K562 (cell line): ENCODE results near the gene LBR.

Source experiments
- CHD2 ChIP-seq: IDR thresholded peaks from 2 replicates; pipeline ENCODE4 v1.6.1; 2011; ENCODE audit warnings: low read depth, low read length
- FOXJ2 ChIP-seq: fragments of 200-800 bp; sonication (Bioruptor generic); IDR thresholded peaks from 2 replicates; pipeline ENCODE4 v1.6.1; 2016; ENCODE audit warnings: missing genetic modification characterization, missing compliant biosample characterization
- ILF3 ChIP-seq: fragments of 450-650 bp; IDR thresholded peaks from 2 replicates; pipeline ENCODE4 v1.6.1; 2018; ENCODE audit warnings: antibody characterized with exemption, mild to moderate bottlenecking, moderate library complexity, borderline replicate concordance
- JUND ChIP-seq, 2 experiments: IDR thresholded peaks; 2 replicates in 1 of 2; 3 replicates in 1 of 2; pipeline ENCODE4 v1.6.1; 2011; ENCODE audit warnings: borderline replicate concordance in 2 of 2, low read depth in 2 of 2, low read length in 2 of 2, improper control_type of control experiment in 1 of 2, missing biosample characterization in 1 of 2, missing genetic modification characterization in 1 of 2, missing genetic modification reagents in 1 of 2
- TF ChIP-seq, protein P1 (sequence below), 2 experiments: fragments of 450-650 bp in 1 of 2; sonication (generic) in 1 of 2; formaldehyde crosslinking in 1 of 2; IDR thresholded peaks in 1 of 2; conservative IDR thresholded peaks in 1 of 2; 2 replicates each; pipeline versions ENCODE4 v1.6.1 to v1.8.1; 2016 to 2023; ENCODE audit warnings: mild to moderate bottlenecking in 2 of 2, moderate library complexity in 2 of 2, inconsistent platforms in 1 of 2, missing genetic modification reagents in 1 of 2
- TF ChIP-seq, protein P2 (sequence below), 3 experiments: IDR thresholded peaks in 2 of 3; conservative IDR thresholded peaks in 1 of 3; 2 replicates each; pipeline ENCODE4 v1.5.1; 2011 to 2012; ENCODE audit warnings: low read length in 3 of 3, mild to moderate bottlenecking in 3 of 3, control low read depth in 2 of 3, improper control_type of control experiment in 1 of 3, inconsistent platforms in 1 of 3, low read depth in 1 of 3, mixed read lengths in 1 of 3, moderate library complexity in 1 of 3; ENCODE audit not compliant: insufficient read depth in 2 of 3
- TF ChIP-seq, protein P3 (sequence below), 2 experiments: fragments of 450-650 bp; formaldehyde crosslinking in 1 of 2; IDR thresholded peaks; 2 replicates each; pipeline versions ENCODE4 v1.4.0 to v1.6.1; 2014 to 2020; ENCODE audit warnings: mild to moderate bottlenecking in 2 of 2, borderline replicate concordance in 1 of 2, low read depth in 1 of 2
- TF ChIP-seq, protein P4 (sequence below), 2 experiments: fragments of 450-650 bp in 1 of 2; IDR thresholded peaks; 2 replicates each; pipeline ENCODE4 v1.6.1; 2011 to 2017; ENCODE audit warnings: low read depth in 2 of 2, antibody characterized with exemption in 1 of 2, borderline replicate concordance in 1 of 2, low read length in 1 of 2, mild to moderate bottlenecking in 1 of 2, mixed read lengths in 1 of 2; ENCODE audit not compliant: control insufficient read depth in 1 of 2

DNA sequence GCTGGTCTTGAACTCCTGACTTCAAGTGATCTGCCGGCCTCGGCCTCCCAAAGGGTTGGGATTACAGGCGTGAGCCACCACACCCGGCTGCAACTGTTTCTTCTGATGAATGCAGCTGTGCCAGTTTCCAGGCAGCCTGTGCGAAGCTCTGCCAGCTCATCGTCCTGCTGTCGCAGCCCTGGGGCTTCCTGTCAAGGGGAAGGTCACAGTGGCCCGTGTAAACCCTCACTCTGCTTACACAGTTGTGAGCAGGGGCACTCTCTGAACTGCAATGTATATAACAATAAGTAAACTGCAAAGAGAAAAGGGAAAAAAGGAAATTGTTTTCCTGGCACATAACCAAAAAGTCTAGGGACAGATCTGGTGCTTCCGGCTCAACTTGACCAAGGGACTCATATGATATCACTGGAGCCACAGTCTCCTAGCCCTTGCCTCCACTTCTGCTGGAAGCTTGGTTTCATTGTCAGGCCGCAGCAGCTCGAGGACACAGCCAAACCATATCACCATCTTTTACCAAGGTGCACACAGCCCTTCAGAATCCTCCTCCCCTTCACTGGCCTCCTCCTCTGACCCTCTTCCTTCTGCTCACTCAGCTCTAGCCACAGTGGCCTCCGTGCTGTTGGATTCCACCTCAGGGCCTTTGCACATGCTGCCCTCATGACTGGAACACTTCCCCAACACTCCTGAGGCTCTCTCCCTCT is 22.8 kb upstream of the LBR start:
- TF ChIP-seq, protein P1, sequence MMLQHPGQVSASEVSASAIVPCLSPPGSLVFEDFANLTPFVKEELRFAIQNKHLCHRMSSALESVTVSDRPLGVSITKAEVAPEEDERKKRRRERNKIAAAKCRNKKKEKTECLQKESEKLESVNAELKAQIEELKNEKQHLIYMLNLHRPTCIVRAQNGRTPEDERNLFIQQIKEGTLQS (IDR thresholded peaks at IDR 0.05): no peak
- TF ChIP-seq, protein P1 (CRISPR knock-in tag; conservative IDR thresholded peaks at IDR 0.05): no peak
- TF ChIP-seq FOXJ2 (tag) (no peak), ILF3 (no peak), JUND (IDR thresholded peaks at IDR 0.05; ENCODE audit: borderline replicate concordance, low read depth, low read length) (no peak), JUND (tag; IDR thresholded peaks at IDR 0.05; ENCODE audit: borderline replicate concordance, low read depth, low read length) (no peak), CHD2 (no peak)
- TF ChIP-seq, protein P2, sequence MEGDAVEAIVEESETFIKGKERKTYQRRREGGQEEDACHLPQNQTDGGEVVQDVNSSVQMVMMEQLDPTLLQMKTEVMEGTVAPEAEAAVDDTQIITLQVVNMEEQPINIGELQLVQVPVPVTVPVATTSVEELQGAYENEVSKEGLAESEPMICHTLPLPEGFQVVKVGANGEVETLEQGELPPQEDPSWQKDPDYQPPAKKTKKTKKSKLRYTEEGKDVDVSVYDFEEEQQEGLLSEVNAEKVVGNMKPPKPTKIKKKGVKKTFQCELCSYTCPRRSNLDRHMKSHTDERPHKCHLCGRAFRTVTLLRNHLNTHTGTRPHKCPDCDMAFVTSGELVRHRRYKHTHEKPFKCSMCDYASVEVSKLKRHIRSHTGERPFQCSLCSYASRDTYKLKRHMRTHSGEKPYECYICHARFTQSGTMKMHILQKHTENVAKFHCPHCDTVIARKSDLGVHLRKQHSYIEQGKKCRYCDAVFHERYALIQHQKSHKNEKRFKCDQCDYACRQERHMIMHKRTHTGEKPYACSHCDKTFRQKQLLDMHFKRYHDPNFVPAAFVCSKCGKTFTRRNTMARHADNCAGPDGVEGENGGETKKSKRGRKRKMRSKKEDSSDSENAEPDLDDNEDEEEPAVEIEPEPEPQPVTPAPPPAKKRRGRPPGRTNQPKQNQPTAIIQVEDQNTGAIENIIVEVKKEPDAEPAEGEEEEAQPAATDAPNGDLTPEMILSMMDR (IDR thresholded peaks at IDR 0.05 in 2 of 3, conservative IDR thresholded peaks at IDR 0.05 in 1 of 3; ENCODE audit: insufficient read depth in 2 of 3, low read depth in 1 of 3, low read length in 3 of 3): no peak
- TF ChIP-seq, protein P3, sequence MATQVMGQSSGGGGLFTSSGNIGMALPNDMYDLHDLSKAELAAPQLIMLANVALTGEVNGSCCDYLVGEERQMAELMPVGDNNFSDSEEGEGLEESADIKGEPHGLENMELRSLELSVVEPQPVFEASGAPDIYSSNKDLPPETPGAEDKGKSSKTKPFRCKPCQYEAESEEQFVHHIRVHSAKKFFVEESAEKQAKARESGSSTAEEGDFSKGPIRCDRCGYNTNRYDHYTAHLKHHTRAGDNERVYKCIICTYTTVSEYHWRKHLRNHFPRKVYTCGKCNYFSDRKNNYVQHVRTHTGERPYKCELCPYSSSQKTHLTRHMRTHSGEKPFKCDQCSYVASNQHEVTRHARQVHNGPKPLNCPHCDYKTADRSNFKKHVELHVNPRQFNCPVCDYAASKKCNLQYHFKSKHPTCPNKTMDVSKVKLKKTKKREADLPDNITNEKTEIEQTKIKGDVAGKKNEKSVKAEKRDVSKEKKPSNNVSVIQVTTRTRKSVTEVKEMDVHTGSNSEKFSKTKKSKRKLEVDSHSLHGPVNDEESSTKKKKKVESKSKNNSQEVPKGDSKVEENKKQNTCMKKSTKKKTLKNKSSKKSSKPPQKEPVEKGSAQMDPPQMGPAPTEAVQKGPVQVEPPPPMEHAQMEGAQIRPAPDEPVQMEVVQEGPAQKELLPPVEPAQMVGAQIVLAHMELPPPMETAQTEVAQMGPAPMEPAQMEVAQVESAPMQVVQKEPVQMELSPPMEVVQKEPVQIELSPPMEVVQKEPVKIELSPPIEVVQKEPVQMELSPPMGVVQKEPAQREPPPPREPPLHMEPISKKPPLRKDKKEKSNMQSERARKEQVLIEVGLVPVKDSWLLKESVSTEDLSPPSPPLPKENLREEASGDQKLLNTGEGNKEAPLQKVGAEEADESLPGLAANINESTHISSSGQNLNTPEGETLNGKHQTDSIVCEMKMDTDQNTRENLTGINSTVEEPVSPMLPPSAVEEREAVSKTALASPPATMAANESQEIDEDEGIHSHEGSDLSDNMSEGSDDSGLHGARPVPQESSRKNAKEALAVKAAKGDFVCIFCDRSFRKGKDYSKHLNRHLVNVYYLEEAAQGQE (IDR thresholded peaks at IDR 0.05; ENCODE audit: borderline replicate concordance): no peak
- TF ChIP-seq, protein P3 (CRISPR knock-in tag; IDR thresholded peaks at IDR 0.05; ENCODE audit: low read depth): no peak
- TF ChIP-seq, protein P4, sequence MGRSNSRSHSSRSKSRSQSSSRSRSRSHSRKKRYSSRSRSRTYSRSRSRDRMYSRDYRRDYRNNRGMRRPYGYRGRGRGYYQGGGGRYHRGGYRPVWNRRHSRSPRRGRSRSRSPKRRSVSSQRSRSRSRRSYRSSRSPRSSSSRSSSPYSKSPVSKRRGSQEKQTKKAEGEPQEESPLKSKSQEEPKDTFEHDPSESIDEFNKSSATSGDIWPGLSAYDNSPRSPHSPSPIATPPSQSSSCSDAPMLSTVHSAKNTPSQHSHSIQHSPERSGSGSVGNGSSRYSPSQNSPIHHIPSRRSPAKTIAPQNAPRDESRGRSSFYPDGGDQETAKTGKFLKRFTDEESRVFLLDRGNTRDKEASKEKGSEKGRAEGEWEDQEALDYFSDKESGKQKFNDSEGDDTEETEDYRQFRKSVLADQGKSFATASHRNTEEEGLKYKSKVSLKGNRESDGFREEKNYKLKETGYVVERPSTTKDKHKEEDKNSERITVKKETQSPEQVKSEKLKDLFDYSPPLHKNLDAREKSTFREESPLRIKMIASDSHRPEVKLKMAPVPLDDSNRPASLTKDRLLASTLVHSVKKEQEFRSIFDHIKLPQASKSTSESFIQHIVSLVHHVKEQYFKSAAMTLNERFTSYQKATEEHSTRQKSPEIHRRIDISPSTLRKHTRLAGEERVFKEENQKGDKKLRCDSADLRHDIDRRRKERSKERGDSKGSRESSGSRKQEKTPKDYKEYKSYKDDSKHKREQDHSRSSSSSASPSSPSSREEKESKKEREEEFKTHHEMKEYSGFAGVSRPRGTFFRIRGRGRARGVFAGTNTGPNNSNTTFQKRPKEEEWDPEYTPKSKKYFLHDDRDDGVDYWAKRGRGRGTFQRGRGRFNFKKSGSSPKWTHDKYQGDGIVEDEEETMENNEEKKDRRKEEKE (IDR thresholded peaks at IDR 0.05; ENCODE audit: borderline replicate concordance in 1 of 2, control insufficient read depth in 1 of 2, low read depth in 2 of 2, low read length in 1 of 2): no peak
